H1 (cell line): Measurements from ENCODE around the gene GALNTL6. TPM values are rescaled to one million over a fixed set of nuclear protein-coding genes. Genes with fewer than 3 reads are reported as not detected.

Experiments
- CTCF ChIA-PET: fragments of 300-600 bp; sonication (Branson Sonifier 250); formaldehyde crosslinking; loops from one replicate; lab custom pipeline; 2021; ENCODE audit not compliant: partially characterized antibody; lab: Charles Lee
- POLR2A ChIA-PET: fragments of 300-600 bp; sonication (Branson Sonifier 250); formaldehyde crosslinking; loops from one replicate; lab custom pipeline; 2021; ENCODE audit warnings: inconsistent platforms; ENCODE audit not compliant: partially characterized antibody; lab: Charles Lee
- DNase-seq, 2 experiments: peaks; one replicate each; pipeline versions ENCODE4 v3.0.0 to v3.0.0-alpha.2; 2010 to 2022; ENCODE audit warnings: low spot score in 2 of 2, low read depth in 1 of 2, mixed read lengths in 1 of 2
- FAIRE-seq: peaks from 2 replicates; lab custom pipeline; 2011; peaks lifted over from hg19 to GRCh38; lab: Jason Lieb, UNC
- H2AFZ ChIP-seq: 2 replicates; pipeline ENCODE4 v1.8.1; 2012; ENCODE audit warnings: low read length, inconsistent platforms
- H2AK5ac ChIP-seq: 2 replicates; pipeline ENCODE4 v1.6.1; 2013; ENCODE audit warnings: low read depth, low read length
- H2BK120ac ChIP-seq: replicated peaks from 2 replicates; pipeline ENCODE3; 2013; ENCODE audit warnings: low read depth, low read length, inconsistent platforms
- H2BK12ac ChIP-seq: 2 replicates; pipeline ENCODE4 v1.6.1; 2013; ENCODE audit warnings: low read depth, low read length
- H2BK15ac ChIP-seq: 2 replicates; pipeline ENCODE4 v1.6.1; 2013; ENCODE audit warnings: low read length
- H2BK20ac ChIP-seq: 2 replicates; pipeline ENCODE4 v1.6.1; 2013; ENCODE audit warnings: low read length
- H2BK5ac ChIP-seq: 2 replicates; pipeline ENCODE4 v1.6.1; 2013; ENCODE audit warnings: low read depth, low read length
- H3K14ac ChIP-seq: 2 replicates; pipeline ENCODE4 v1.6.1; 2013; ENCODE audit warnings: inconsistent platforms; ENCODE audit not compliant: insufficient read length
- H3K18ac ChIP-seq: 2 replicates; pipeline ENCODE4 v1.6.1; 2013; ENCODE audit warnings: low read length; ENCODE audit errors: extremely low read depth
- H3K23ac ChIP-seq: 2 replicates; pipeline ENCODE4 v1.6.1; 2013; ENCODE audit warnings: inconsistent platforms; ENCODE audit not compliant: insufficient read length
- H3K23me2 ChIP-seq: 2 replicates; pipeline ENCODE4 v1.6.1; 2013; ENCODE audit warnings: low read depth, low read length
- H3K27ac ChIP-seq: 2 replicates; pipeline ENCODE4 v1.6.1; 2011; ENCODE audit warnings: low read depth, low read length, inconsistent platforms
- H3K27me3 ChIP-seq, 4 experiments: replicated peaks in 1 of 4; 1 replicate in 1 of 4; 2 replicates in 3 of 4; pipeline versions ENCODE4 v1.6.1 to v1.8.1; 2011 to 2013; ENCODE audit warnings: low read length in 3 of 4, mild to moderate bottlenecking in 3 of 4, inconsistent platforms in 2 of 4, mixed read lengths in 2 of 4, moderate library complexity in 1 of 4; ENCODE audit not compliant: control insufficient read depth in 3 of 4, insufficient read depth in 3 of 4; ENCODE audit errors: extremely low read depth in 1 of 4
- H3K36me3 ChIP-seq, 4 experiments: 2 replicates each; pipeline versions ENCODE4 v1.6.1 to v1.8.1; 2011 to 2013; ENCODE audit warnings: mild to moderate bottlenecking in 4 of 4, low read length in 3 of 4, moderate library complexity in 2 of 4, control low read depth in 1 of 4, inconsistent platforms in 1 of 4; ENCODE audit not compliant: insufficient read depth in 4 of 4, control insufficient read depth in 2 of 4
- H3K4ac ChIP-seq: replicated peaks from 2 replicates; pipeline ENCODE3; 2013; ENCODE audit warnings: low read length, low read depth, mixed read lengths, inconsistent platforms; ENCODE audit not compliant: insufficient read length
- H3K4me1 ChIP-seq, 4 experiments: replicated peaks in 1 of 4; 1 replicate in 1 of 4; 2 replicates in 3 of 4; pipeline versions ENCODE4 v1.6.1 to v1.8.1; 2011 to 2013; ENCODE audit warnings: low read length in 3 of 4, inconsistent platforms in 2 of 4, mixed read lengths in 1 of 4; ENCODE audit not compliant: insufficient read depth in 4 of 4, control insufficient read depth in 3 of 4
- H3K4me2 ChIP-seq, 2 experiments: 2 replicates each; pipeline versions ENCODE4 v1.6.1 to v1.8.1; 2011 to 2013; ENCODE audit warnings: low read depth in 2 of 2, low read length in 2 of 2, control low read depth in 1 of 2, inconsistent platforms in 1 of 2, mild to moderate bottlenecking in 1 of 2; ENCODE audit not compliant: insufficient read depth in 1 of 2
- H3K4me3 ChIP-seq, 4 experiments: fragments of 200-600, 300-600 bp in 1 of 4; sonication (generic), shearing (Covaris generic), sonication (Bioruptor Twin) in 1 of 4; 2 replicates each; pipeline versions ENCODE4 v1.5.1 to v1.8.1; 2011 to 2016; ENCODE audit warnings: low read length in 4 of 4, low read depth in 3 of 4, control low read depth in 2 of 4, inconsistent platforms in 2 of 4, mild to moderate bottlenecking in 2 of 4, mixed read lengths in 1 of 4, moderate library complexity in 1 of 4; ENCODE audit not compliant: insufficient read depth in 2 of 4; ENCODE audit errors: extremely low read depth in 1 of 4
- H3K56ac ChIP-seq: replicated peaks from 2 replicates; pipeline ENCODE3; 2013; ENCODE audit warnings: low read depth, mild to moderate bottlenecking, mixed read lengths, low read length, inconsistent platforms; ENCODE audit not compliant: insufficient read length
- H3K79me1 ChIP-seq: 2 replicates; pipeline ENCODE4 v1.6.1; 2013; ENCODE audit warnings: low read depth, low read length, control low read depth
- H3K79me2 ChIP-seq, 2 experiments: 2 replicates each; pipeline versions ENCODE4 v1.6.1 to v1.8.1; 2012 to 2013; ENCODE audit warnings: low read length in 2 of 2, mild to moderate bottlenecking in 2 of 2, inconsistent platforms in 1 of 2; ENCODE audit not compliant: insufficient read depth in 2 of 2, control insufficient read depth in 1 of 2
- H3K9ac ChIP-seq, 4 experiments: replicated peaks in 1 of 4; 1 replicate in 1 of 4; 2 replicates in 3 of 4; pipeline versions ENCODE4 v1.6.1 to v1.8.1; 2011 to 2013; ENCODE audit warnings: low read depth in 3 of 4, low read length in 3 of 4, control low read depth in 2 of 4, mild to moderate bottlenecking in 2 of 4, moderate library complexity in 2 of 4, inconsistent platforms in 1 of 4; ENCODE audit errors: extremely low read depth in 1 of 4
- H3K9me3 ChIP-seq, 2 experiments: 2 replicates each; pipeline versions ENCODE4 v1.6.1 to v1.8.1; 2012 to 2013; ENCODE audit warnings: mild to moderate bottlenecking in 2 of 2, moderate library complexity in 2 of 2, control low read depth in 1 of 2, inconsistent platforms in 1 of 2, low read depth in 1 of 2, low read length in 1 of 2, mixed read lengths in 1 of 2; ENCODE audit not compliant: insufficient read depth in 2 of 2
- H4K20me1 ChIP-seq, 2 experiments: replicated peaks in 1 of 2; 2 replicates each; pipeline versions ENCODE3 to v1.8.1; 2011 to 2013; ENCODE audit warnings: inconsistent platforms in 2 of 2, low read length in 2 of 2, mild to moderate bottlenecking in 1 of 2; ENCODE audit not compliant: insufficient read depth in 2 of 2, control insufficient read depth in 1 of 2
- H4K5ac ChIP-seq: 2 replicates; pipeline ENCODE4 v1.6.1; 2013; ENCODE audit warnings: low read length, low read depth, mixed read lengths, inconsistent platforms; ENCODE audit not compliant: insufficient read length
- H4K8ac ChIP-seq: 2 replicates; pipeline ENCODE4 v1.8.0; 2013; ENCODE audit warnings: mild to moderate bottlenecking, moderate library complexity, low read length, inconsistent platforms; ENCODE audit not compliant: insufficient read depth; ENCODE audit errors: extremely low read depth
- H4K91ac ChIP-seq: replicated peaks from 2 replicates; pipeline ENCODE3; 2013; ENCODE audit warnings: low read length, mixed read lengths, inconsistent platforms; ENCODE audit not compliant: insufficient read length
- CBX8 ChIP-seq: fragments of 300-800, 300-1000 bp; sonication (generic); IDR thresholded peaks from 2 replicates; pipeline ENCODE4 v1.7.1; 2016; ENCODE audit warnings: low read depth, low read length, borderline replicate concordance
- GABPA ChIP-seq: IDR thresholded peaks from 2 replicates; pipeline ENCODE4 v1.6.1; 2011; ENCODE audit warnings: mild to moderate bottlenecking, low read length, moderate library complexity, borderline replicate concordance; ENCODE audit not compliant: insufficient read depth
- MAFK ChIP-seq: IDR thresholded peaks from 2 replicates; pipeline ENCODE4 v1.6.1; 2012; ENCODE audit warnings: low read depth, mild to moderate bottlenecking, improper control_type of control experiment, low read length
- POLR2A ChIP-seq, 2 experiments: IDR thresholded peaks; 1 replicate in 1 of 2; 2 replicates in 1 of 2; pipeline ENCODE4 v1.6.1; 2011; ENCODE audit warnings: low read depth in 2 of 2, low read length in 2 of 2, mild to moderate bottlenecking in 2 of 2; ENCODE audit errors: control extremely low read depth in 1 of 2
- RNF2 ChIP-seq: fragments of 200-900, 300-1000 bp; sonication (generic); IDR thresholded peaks from 2 replicates; pipeline ENCODE4 v1.7.1; 2016; ENCODE audit warnings: borderline replicate concordance, low read depth, mild to moderate bottlenecking, antibody characterized with exemption, low read length; ENCODE audit not compliant: poor library complexity, severe bottlenecking; ENCODE audit errors: missing control alignments
- SIN3A ChIP-seq, 2 experiments: IDR thresholded peaks in 1 of 2; conservative IDR thresholded peaks in 1 of 2; 2 replicates each; pipeline ENCODE4 v1.6.1; 2011 to 2012; ENCODE audit warnings: low read length in 2 of 2, improper control_type of control experiment in 1 of 2, low read depth in 1 of 2, mild to moderate bottlenecking in 1 of 2
- SIRT6 ChIP-seq: IDR thresholded peaks from one replicate; pipeline ENCODE4 v1.7.1; 2012; ENCODE audit warnings: low read length, inconsistent platforms
- SP1 ChIP-seq: IDR thresholded peaks from 2 replicates; pipeline ENCODE4 v1.6.1; 2011; ENCODE audit warnings: low read depth, low read length
- SP4 ChIP-seq: IDR thresholded peaks from 2 replicates; pipeline ENCODE4 v1.6.1; 2012; ENCODE audit warnings: low read length, inconsistent platforms
- WGBS, 2 experiments: shearing (Covaris generic) in 1 of 2; methylation state at CpG; one replicate each; pipeline versions ENCODE4 v1.1.6 to v1.1.7; 2013 to 2015; ENCODE audit warnings: low lambda C conversion rate in 2 of 2, mixed read lengths in 2 of 2, inconsistent platforms in 1 of 2, low coverage in 1 of 2, missing lambda C conversion rate in 1 of 2; ENCODE audit not compliant: insufficient replicate concordance in 2 of 2, insufficient coverage in 1 of 2, insufficient read length in 1 of 2; ENCODE audit errors: extremely low coverage in 1 of 2, missing lambda C conversion rate in 1 of 2; 5-methylcytosine and 5-hydroxymethylcytosine counted together
- polyA plus RNA-seq, 7 experiments: library from polyadenylated mRNA; depleted of rRNA in 3 of 7; stranded (reverse) in 5 of 7; unstranded in 2 of 7; fragments of >200 nt in 5 of 7; fragments of 200-250 nt in 2 of 7; gene quantifications; 1 replicate in 5 of 7; 2 replicates in 1 of 7; 4 replicates in 1 of 7; pipeline versions ENCODE4 v1.2.1 to v1.2.3, GENCODE V29; 2011 to 2013; ENCODE audit warnings: missing spikeins in 2 of 7, mixed read lengths in 2 of 7
- total RNA-seq: library from RNA; stranded (reverse); fragmentation: NEBNext Ultra II Directional; extraction: Animal tissue kit (Norgen Biotek cat#: 25700); gene quantifications from 2 replicates; pipeline ENCODE4 v1.2.1, GENCODE V29; 2021
- TF ChIP-seq, protein P1 (sequence below), 3 experiments: IDR thresholded peaks; 1 replicate in 2 of 3; 2 replicates in 1 of 3; pipeline versions ENCODE4 v1.5.1 to v1.6.1; 2011; ENCODE audit warnings: low read length in 3 of 3, mild to moderate bottlenecking in 3 of 3, inconsistent platforms in 2 of 3, low read depth in 1 of 3, moderate library complexity in 1 of 3; ENCODE audit not compliant: insufficient read depth in 1 of 3; ENCODE audit errors: control extremely low read depth in 1 of 3

The GALNTL6 gene
- total and polyA plus RNA-seq, 2 of the 8 experiments (the other 6 are each of a cell fraction or from before 2014, with no cell fraction given), result 0.03 to 0.32 TPM

DNA sequence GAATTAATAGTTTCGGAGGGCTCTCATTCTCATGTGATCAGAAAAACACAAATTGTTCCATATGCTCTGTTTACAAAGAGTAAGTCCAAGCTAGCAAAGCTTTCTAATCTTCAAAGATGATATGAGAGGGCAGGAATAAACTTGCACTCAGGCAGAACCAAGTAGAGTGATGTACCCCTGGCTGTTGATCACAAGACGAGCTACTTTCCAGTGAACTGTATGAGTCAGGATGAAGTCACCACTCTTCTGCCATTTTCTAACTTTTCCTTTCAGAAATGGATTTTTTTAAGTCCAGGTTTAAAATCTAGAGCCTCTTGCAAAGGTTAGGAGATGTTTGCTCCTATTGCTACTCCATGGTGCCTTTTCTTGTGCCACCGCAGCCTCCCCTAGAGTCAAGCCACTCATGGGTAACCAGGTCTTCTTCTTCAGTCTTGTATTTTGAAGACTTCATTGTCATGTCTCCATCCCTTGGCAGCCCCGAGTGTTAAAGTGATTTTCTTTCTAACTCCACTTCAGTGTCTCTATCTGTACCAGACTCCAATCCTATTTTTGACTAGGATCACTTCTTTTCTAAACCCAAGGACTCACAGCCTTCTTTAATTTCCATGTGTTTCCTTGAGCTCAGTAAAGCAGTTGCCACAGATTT, 1183.5 kb downstream of the GALNTL6 start:
- Histone ChIP-seq H4K91ac (no peak overlapping the region), H2AFZ (no peak overlapping the region), H3K4ac (no peak overlapping the region), H2BK120ac (no peak overlapping the region), H3K9ac (no peak overlapping the region), H3K14ac (no peak overlapping the region), H3K18ac (no peak overlapping the region), H3K4me1 (no peaks in the 10 kb centered on the region), H3K79me1 (no peaks in the 10 kb centered on the region), H2BK15ac (no peak overlapping the region), H3K56ac (no peak overlapping the region), H2BK20ac (no peak overlapping the region), H3K79me2 (no peaks in the 10 kb centered on the region), H2BK5ac (no peak overlapping the region), H3K27me3 (no peaks in the 10 kb centered on the region), H3K23me2 (no peaks in the 10 kb centered on the region), H4K8ac (no peak overlapping the region), H2BK12ac (no peak overlapping the region), H3K27ac (no peak overlapping the region), H3K36me3 (no peaks in the 10 kb centered on the region), H3K4me3 (no peak overlapping the region), H4K20me1 (no peaks in the 10 kb centered on the region), H3K23ac (no peak overlapping the region), H3K9me3 (no peaks in the 10 kb centered on the region), H4K5ac (no peak overlapping the region), H3K4me2 (no peak overlapping the region), H2AK5ac (no peak overlapping the region)
- ChIA-PET POLR2A (interaction anchor here (1.5 kb wide), 1 partner anchor 338 kb away, joined by 5 read pairs; the partner anchor contains the start of gene HMGB2), CTCF (interaction anchor here (1.0 to 2.7 kb wide), 3 partner anchors 10 to 305 kb away, joined by 3 to 8 read pairs (median 5); no protein-coding TSS in a partner anchor)
- FAIRE-seq (no peak), DNase-seq (no peak)
- 91% methylated on average over 4 of the region's 4 CpGs; no CpG with 5 or more reads in 1 of the 2 experiments for WGBS, 2 experiments
- TF ChIP-seq, protein P1, sequence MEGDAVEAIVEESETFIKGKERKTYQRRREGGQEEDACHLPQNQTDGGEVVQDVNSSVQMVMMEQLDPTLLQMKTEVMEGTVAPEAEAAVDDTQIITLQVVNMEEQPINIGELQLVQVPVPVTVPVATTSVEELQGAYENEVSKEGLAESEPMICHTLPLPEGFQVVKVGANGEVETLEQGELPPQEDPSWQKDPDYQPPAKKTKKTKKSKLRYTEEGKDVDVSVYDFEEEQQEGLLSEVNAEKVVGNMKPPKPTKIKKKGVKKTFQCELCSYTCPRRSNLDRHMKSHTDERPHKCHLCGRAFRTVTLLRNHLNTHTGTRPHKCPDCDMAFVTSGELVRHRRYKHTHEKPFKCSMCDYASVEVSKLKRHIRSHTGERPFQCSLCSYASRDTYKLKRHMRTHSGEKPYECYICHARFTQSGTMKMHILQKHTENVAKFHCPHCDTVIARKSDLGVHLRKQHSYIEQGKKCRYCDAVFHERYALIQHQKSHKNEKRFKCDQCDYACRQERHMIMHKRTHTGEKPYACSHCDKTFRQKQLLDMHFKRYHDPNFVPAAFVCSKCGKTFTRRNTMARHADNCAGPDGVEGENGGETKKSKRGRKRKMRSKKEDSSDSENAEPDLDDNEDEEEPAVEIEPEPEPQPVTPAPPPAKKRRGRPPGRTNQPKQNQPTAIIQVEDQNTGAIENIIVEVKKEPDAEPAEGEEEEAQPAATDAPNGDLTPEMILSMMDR (IDR thresholded peaks at IDR 0.05; ENCODE audit: control extremely low read depth in 1 of 3, insufficient read depth in 1 of 3, low read depth in 1 of 3, low read length in 3 of 3), result no peak
- TF ChIP-seq SP1 (no peak), RNF2 (no peak), POLR2A (IDR thresholded peaks at IDR 0.05; ENCODE audit: control extremely low read depth in 1 of 2, low read depth in 2 of 2, low read length in 2 of 2) (no peak), SP4 (no peak), SIN3A (conservative IDR thresholded peaks at IDR 0.05 in 1 of 2, IDR thresholded peaks at IDR 0.05 in 1 of 2; ENCODE audit: low read depth in 1 of 2, low read length in 2 of 2) (no peak), CBX8 (no peak), MAFK (no peak), SIRT6 (no peak), GABPA (no peak)
